Small intestine (tissue), 7 donors: Measurements from ENCODE around the gene TM4SF4. TPM values are rescaled to one million over a fixed set of nuclear protein-coding genes. Genes with fewer than 3 reads are reported as not detected.

Experiments used
- DNase-seq, 2 donors: peaks; one replicate each; pipeline versions ENCODE4 v3.0.0 to v3.0.0-alpha.2; 2013
- FAIRE-seq: peaks from 2 replicates; lab custom pipeline; 2012; peaks lifted over from hg19 to GRCh38; lab: Jason Lieb, UNC
- H3K27ac ChIP-seq, 3 donors: one replicate each; pipeline ENCODE4 v1.5.1; 2013; ENCODE audit warnings: low read length in 2 of 3, mild to moderate bottlenecking in 2 of 3, control low read depth in 1 of 3, inconsistent platforms in 1 of 3, low read depth in 1 of 3, moderate library complexity in 1 of 3
- H3K27me3 ChIP-seq, 3 donors: one replicate each; pipeline ENCODE4 v1.6.1; 2013; ENCODE audit warnings: low read length in 3 of 3, inconsistent platforms in 1 of 3; ENCODE audit not compliant: control insufficient read depth in 3 of 3, insufficient read depth in 3 of 3
- H3K36me3 ChIP-seq, 3 donors: one replicate each; pipeline ENCODE4 v1.6.1; 2013; ENCODE audit warnings: low read length in 3 of 3, inconsistent platforms in 1 of 3, low read depth in 1 of 3, mild to moderate bottlenecking in 1 of 3, moderate library complexity in 1 of 3; ENCODE audit not compliant: control insufficient read depth in 3 of 3, insufficient read depth in 2 of 3
- H3K4me1 ChIP-seq, 3 donors: one replicate each; pipeline ENCODE4 v1.6.1; 2013; ENCODE audit warnings: low read length in 2 of 3, inconsistent platforms in 1 of 3, low read depth in 1 of 3, mild to moderate bottlenecking in 1 of 3, moderate library complexity in 1 of 3; ENCODE audit not compliant: control insufficient read depth in 3 of 3, insufficient read depth in 2 of 3
- H3K4me3 ChIP-seq, 3 donors: one replicate each; pipeline ENCODE4 v1.5.1; 2013; ENCODE audit warnings: low read length in 3 of 3, control low read depth in 1 of 3, inconsistent platforms in 1 of 3, low read depth in 1 of 3, mild to moderate bottlenecking in 1 of 3, moderate library complexity in 1 of 3
- H3K9me3 ChIP-seq, 2 donors: one replicate each; pipeline ENCODE4 v1.6.1; 2013; ENCODE audit warnings: low read depth in 1 of 2, low read length in 1 of 2; ENCODE audit not compliant: control insufficient read depth in 2 of 2, insufficient read depth in 1 of 2
- WGBS, 3 donors: extraction: QIAGEN DNeasy Blood & Tissue Kit; methylation state at CpG; one replicate each; pipeline ENCODE4 v1.1.7; 2013; 5-methylcytosine and 5-hydroxymethylcytosine counted together
- polyA plus RNA-seq, 4 donors: library from polyadenylated mRNA; stranded (reverse) in 3 of 4; unstranded in 1 of 4; fragments of 200-250 nt in 3 of 4; fragments of 120-200 nt in 1 of 4; gene quantifications; one replicate each; pipeline versions ENCODE4 v1.2.1 to v1.2.3, GENCODE V29; 2013
- donor health status: healthy with polysubstance abuse.
- donor health status: control.
- donor health status: control.
- donor health status: Bipolar disorder and iron deficiency.
- donor health status: healthy.

TM4SF4 gene
- polyA plus RNA-seq, 4 donors = 14.2 to 2,254 (median 658) TPM

- H3K9me3 ChIP-seq = no peaks in the 10 kb centered on the region
- peaks cover 0 to 22% (median 4%) of the 10 kb centered on the region in 3 donors for H3K36me3 ChIP-seq
- no peaks in the 10 kb centered on the region for H3K27me3 ChIP-seq
- no peak overlapping the region for H3K27ac ChIP-seq
- FAIRE-seq (no peak), DNase-seq (no peak)
- H3K4me1 ChIP-seq = no peaks in the 10 kb centered on the region
- 89 to 100% (median 93%) methylated on average over 1 of the region's 1 CpG for WGBS, 3 donors
- no peak overlapping the region for H3K4me3 ChIP-seq
Observed at GRCh38 chr3:149501524-149501923, 27.0 kb downstream of the TM4SF4 start.

DNA sequence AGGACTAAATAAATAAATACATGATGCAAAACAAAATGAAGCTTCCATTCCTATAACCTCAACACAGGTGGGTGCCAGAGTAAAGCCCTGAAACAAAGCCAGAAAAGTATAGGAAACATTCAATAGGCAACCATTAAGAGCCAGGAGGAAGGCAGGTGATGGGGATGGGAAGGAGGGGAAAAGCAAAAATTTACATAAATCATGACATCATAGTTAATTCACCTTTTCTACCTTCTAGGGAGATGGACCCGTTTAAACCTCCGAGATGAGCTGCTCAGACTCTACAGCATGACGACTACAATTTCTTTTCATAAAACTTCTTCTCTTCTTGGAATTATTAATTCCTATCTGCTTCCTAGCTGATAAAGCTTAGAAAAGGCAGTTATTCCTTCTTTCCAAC is 27.9 kb downstream of the TM4SF4 start:
- peaks cover 0 to 22% (median 4%) of the 10 kb centered on the region in 3 donors for H3K36me3 ChIP-seq
- H3K4me1 ChIP-seq = no peaks in the 10 kb centered on the region
- no peak overlapping the region for H3K4me3 ChIP-seq
- 72 to 84% (median 81%) methylated on average over 3 of the region's 3 CpGs for WGBS, 3 donors
- DNase-seq = no peak
- H3K27me3 ChIP-seq = no peaks in the 10 kb centered on the region
- no peaks in the 10 kb centered on the region for H3K9me3 ChIP-seq
- FAIRE-seq = no peak
- no peak overlapping the region for H3K27ac ChIP-seq

DNA sequence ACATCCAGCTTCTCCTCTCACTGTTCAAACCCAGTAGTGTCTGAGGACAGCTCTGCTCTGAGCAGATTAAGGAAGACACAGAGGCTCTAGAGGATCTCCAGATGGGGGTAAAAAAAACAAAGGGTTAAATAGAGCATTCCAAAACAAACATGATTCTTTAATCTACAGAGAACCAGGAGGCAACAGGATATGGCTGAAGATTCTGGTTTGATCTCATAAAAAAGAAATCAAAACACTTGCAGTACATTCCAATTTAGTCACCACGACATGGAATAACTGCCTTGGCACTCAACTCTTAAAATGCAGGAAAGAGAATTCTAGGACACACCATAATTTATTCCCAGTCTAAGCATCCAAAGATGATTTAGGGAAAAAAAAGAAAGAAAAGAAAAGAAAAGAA is 32.0 kb downstream of the TM4SF4 start:
- H3K27me3 ChIP-seq = no peaks in the 10 kb centered on the region
- DNase-seq = no peak
- peaks cover 0 to 9% (median 0%) of the 10 kb centered on the region in 3 donors for H3K36me3 ChIP-seq
- no peaks in the 10 kb centered on the region for H3K9me3 ChIP-seq
- no peak for FAIRE-seq
- H3K27ac ChIP-seq = no peak overlapping the region
- H3K4me3 ChIP-seq = no peak overlapping the region
- H3K4me1 ChIP-seq = no peaks in the 10 kb centered on the region
- 59 to 93% (median 72%) methylated on average over 1 of the region's 1 CpG for WGBS, 3 donors

DNA sequence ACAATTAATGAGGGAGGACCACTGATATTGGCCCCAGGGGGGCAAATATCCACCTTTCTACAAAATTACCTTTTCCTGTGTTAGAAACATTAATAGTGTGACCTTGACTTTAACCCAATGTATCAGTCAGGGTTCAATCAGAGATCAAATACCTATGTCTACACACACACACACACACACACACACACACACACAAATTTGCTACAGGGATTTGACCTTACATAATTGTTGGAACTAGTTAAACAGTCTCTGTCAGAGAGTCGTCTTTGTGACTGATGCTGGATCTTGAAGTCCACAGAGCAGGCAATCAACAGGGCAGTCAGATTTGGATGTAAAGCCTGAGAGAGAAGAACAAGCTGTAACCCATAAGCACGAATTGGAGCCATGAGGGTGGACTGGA is 32.5 kb downstream of the TM4SF4 start:
- no peak overlapping the region for H3K27ac ChIP-seq
- H3K27me3 ChIP-seq = no peaks in the 10 kb centered on the region
- H3K4me3 ChIP-seq = no peak overlapping the region
- DNase-seq (no peak), FAIRE-seq (no peak)
- 49 to 55% (median 52%) methylated on average over 2 of the region's 2 CpGs for WGBS, 3 donors
- peaks cover 0 to 6% (median 0%) of the 10 kb centered on the region in 3 donors for H3K36me3 ChIP-seq
- H3K9me3 ChIP-seq = no peaks in the 10 kb centered on the region
- no peaks in the 10 kb centered on the region for H3K4me1 ChIP-seq

DNA sequence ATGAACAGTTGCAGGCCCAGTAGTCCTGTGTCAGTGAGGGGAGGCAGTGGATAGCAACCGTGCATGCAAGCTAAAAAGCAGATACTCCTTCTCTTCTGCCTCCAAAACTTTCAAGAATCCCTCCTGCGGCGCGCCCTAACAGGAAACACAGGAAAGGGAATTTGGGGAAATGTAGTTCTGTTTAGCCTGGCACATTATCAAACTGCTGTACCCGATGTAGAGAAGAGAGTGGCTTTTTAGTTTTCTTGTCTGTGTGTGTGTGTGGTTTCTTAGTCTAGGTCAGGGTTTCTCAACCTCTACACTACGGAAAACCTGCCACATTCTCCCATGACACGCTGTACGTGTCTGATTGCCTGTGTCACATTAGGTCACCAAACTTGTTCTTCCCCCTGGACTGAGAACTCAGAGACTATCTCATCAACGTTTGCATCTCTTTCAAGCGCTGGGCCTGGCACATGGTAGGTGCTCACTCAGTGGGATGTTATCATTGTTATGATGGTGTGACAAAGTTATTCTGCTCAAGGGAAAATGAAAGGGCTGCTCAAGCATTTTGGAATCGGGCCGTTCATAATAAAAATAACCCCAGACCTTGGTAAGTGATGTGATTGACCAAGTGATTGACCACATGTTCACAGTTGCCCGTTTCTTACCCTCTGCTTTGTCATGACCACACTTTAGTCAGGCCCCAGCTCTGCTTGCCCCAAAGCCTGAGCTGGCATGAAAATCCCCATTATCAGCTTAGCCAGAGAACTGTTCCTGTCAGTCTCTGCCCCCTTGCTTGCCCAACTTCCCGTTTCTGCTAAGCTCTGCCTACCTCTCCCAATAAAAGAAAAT is 33.2 kb downstream of the TM4SF4 start:
- 53 to 64% (median 55%) methylated on average over 14 of the region's 14 CpGs for WGBS, 3 donors
- peaks cover 0 to 2% (median 0%) of the 10 kb centered on the region in 3 donors for H3K36me3 ChIP-seq
- H3K27me3 ChIP-seq = no peaks in the 10 kb centered on the region
- no peak overlapping the region for H3K27ac ChIP-seq
- no peak overlapping the region for H3K4me3 ChIP-seq
- FAIRE-seq (no peak), DNase-seq (no peak)
- no peaks in the 10 kb centered on the region for H3K4me1 ChIP-seq
- no peaks in the 10 kb centered on the region for H3K9me3 ChIP-seq

DNA sequence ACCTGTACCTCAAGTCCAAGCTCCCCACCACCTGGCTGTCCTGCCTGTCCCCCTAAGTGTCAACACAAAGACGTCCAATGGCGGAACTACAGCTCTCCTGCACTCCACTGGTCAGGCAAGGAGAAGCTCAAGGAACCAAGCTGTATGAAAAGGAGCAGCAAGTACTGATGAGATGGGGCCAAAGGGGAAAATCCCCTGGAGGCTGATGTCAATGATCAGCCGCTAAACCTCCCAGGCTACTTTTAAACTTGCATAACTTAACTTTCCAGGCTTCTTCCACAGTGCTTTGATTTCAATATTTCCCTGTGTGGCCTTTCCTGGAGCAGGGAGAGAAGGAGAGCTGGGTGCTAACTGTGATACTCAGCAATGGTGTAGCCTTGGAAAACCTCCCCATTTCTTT is 35.0 kb downstream of the TM4SF4 start:
- FAIRE-seq (no peak), DNase-seq (no peak)
- H3K9me3 ChIP-seq = no peaks in the 10 kb centered on the region
- no peak overlapping the region for H3K27ac ChIP-seq
- no peaks in the 10 kb centered on the region for H3K27me3 ChIP-seq
- H3K4me1 ChIP-seq = no peaks in the 10 kb centered on the region
- H3K36me3 ChIP-seq = no peaks in the 10 kb centered on the region
- no peak overlapping the region for H3K4me3 ChIP-seq
- 79 to 89% (median 88%) methylated on average over 3 of the region's 3 CpGs for WGBS, 3 donors

- H3K4me1 ChIP-seq = no peaks in the 10 kb centered on the region
- H3K27ac ChIP-seq = no peak overlapping the region
- WGBS, 3 donors = 78 to 91% (median 87%) methylated on average over 3 of the region's 3 CpGs
- no peaks in the 10 kb centered on the region for H3K36me3 ChIP-seq
- no peaks in the 10 kb centered on the region for H3K27me3 ChIP-seq
- no peaks in the 10 kb centered on the region for H3K9me3 ChIP-seq
- DNase-seq (no peak), FAIRE-seq (no peak)
- H3K4me3 ChIP-seq = no peak overlapping the region
Observed at GRCh38 chr3:149510480-149510879, 36.0 kb downstream of the TM4SF4 start.

- no peak for DNase-seq
- 61 to 78% (median 75%) methylated on average over 3 of the region's 3 CpGs for WGBS, 3 donors
- H3K27me3 ChIP-seq = no peaks in the 10 kb centered on the region
Observed at GRCh38 chr3:149511040-149511626, 36.6 kb downstream of the TM4SF4 start.

More at GRCh38 chr3:149511040-149511626, 36.6 kb downstream of the TM4SF4 start:
- no peak for FAIRE-seq
- no peaks in the 10 kb centered on the region for H3K4me1 ChIP-seq
- H3K4me3 ChIP-seq = no peak overlapping the region
- no peak overlapping the region for H3K27ac ChIP-seq
- H3K9me3 ChIP-seq = no peaks in the 10 kb centered on the region
- peaks cover 0 to 2% (median 0%) of the 10 kb centered on the region in 3 donors for H3K36me3 ChIP-seq
